Vagina (tissue), 2 donors: ENCODE data around the gene FBXO38. TPM values are rescaled to one million over a fixed set of nuclear protein-coding genes. Genes with fewer than 3 reads are reported as not detected.

Experiments
- DNase-seq, 2 donors: peaks; one replicate each; pipeline ENCODE4 v3.0.0-alpha.2; 2017; ENCODE audit errors: extremely low spot score in 2 of 2
- H3K27ac ChIP-seq: fragments of 200-600 bp; sonication (generic); one replicate; pipeline ENCODE4 v1.5.1; 2019
- H3K27me3 ChIP-seq: fragments of 200-600 bp; sonication (generic); one replicate; pipeline ENCODE4 v1.5.1; 2019
- H3K36me3 ChIP-seq, 2 donors: fragments of 200-600 bp; sonication (generic); one replicate each; pipeline ENCODE4 v1.5.1; 2017 to 2019
- H3K4me1 ChIP-seq: fragments of 200-600 bp; sonication (generic); one replicate; pipeline ENCODE4 v1.5.1; 2019
- H3K4me3 ChIP-seq, 2 donors: fragments of 200-600 bp; sonication (generic); 1 replicate in 1 of 2; 2 replicates in 1 of 2; pipeline ENCODE4 v1.5.1; 2016 to 2019
- H3K9me3 ChIP-seq: fragments of 200-600 bp; sonication (generic); one replicate; pipeline ENCODE4 v1.5.1; 2019
- CTCF ChIP-seq, 3 experiments: fragments of 450-650 bp in 2 of 3; fragments of 200-600 bp in 1 of 3; sonication (generic) in 1 of 3; IDR thresholded peaks; one replicate each; pipeline ENCODE4 v1.5.1; 2017 to 2019; ENCODE audit warnings: antibody characterized with exemption in 3 of 3, mild to moderate bottlenecking in 2 of 3, moderate library complexity in 2 of 3
- POLR2A ChIP-seq, 2 donors: fragments of 450-650 bp; IDR thresholded peaks; one replicate each; pipeline ENCODE4 v1.6.1; 2017; ENCODE audit warnings: antibody characterized with exemption in 2 of 2, mild to moderate bottlenecking in 2 of 2, moderate library complexity in 2 of 2
- POLR2AphosphoS5 ChIP-seq, 2 donors: sonication (generic); formaldehyde crosslinking; IDR thresholded peaks; one replicate each; pipeline ENCODE4 v1.9.0; 2017; ENCODE audit warnings: antibody characterized with exemption in 2 of 2, mild to moderate bottlenecking in 2 of 2, low read depth in 1 of 2; ENCODE audit not compliant: insufficient read depth in 1 of 2
- intact Hi-C: fragments of 100-400 bp; cut with DNase I; formaldehyde crosslinking; loops from one replicate; pipeline ENCODE4 v1.15.1; 2023
- total RNA-seq: library from RNA; depleted of rRNA; stranded (reverse); fragments of >200 nt; gene quantifications from one replicate; pipeline ENCODE4 v1.2.3, GENCODE V29; 2016

FBXO38 gene
- total RNA-seq, 1 donor from 2014 or later, result 40.3 TPM

GRCh38 chr5:148454576-148454975 lies 70.8 kb downstream of the FBXO38 start:
- H3K9me3 ChIP-seq, result no peaks in the 10 kb centered on the region
- no peak for TF ChIP-seq POLR2AphosphoS5 (IDR thresholded peaks at IDR 0.05; ENCODE audit: insufficient read depth in 1 of 2, low read depth in 1 of 2)
- TF ChIP-seq CTCF (IDR thresholded peaks at IDR 0.05), result no peak
- TF ChIP-seq POLR2A (IDR thresholded peaks at IDR 0.05), result no peak
- no peak for DNase-seq
- no peaks in the 10 kb centered on the region for H3K27me3 ChIP-seq
- intact Hi-C loops, result no loop called here
- H3K36me3 ChIP-seq, result no peaks in the 10 kb centered on the region
- H3K4me3 ChIP-seq, result no peak overlapping the region
- no peak overlapping the region for H3K27ac ChIP-seq
- H3K4me1 ChIP-seq, result no peaks in the 10 kb centered on the region

GRCh38 chr5:148455185-148455584 lies 71.4 kb downstream of the FBXO38 start:
- no peaks in the 10 kb centered on the region for H3K4me1 ChIP-seq
- no peaks in the 10 kb centered on the region for H3K9me3 ChIP-seq
- no peak for DNase-seq
- no peak overlapping the region for H3K4me3 ChIP-seq
- intact Hi-C loops, result no loop called here
- no peak overlapping the region for H3K27ac ChIP-seq
- no peaks in the 10 kb centered on the region for H3K36me3 ChIP-seq
- H3K27me3 ChIP-seq, result no peaks in the 10 kb centered on the region
- TF ChIP-seq CTCF (IDR thresholded peaks at IDR 0.05) (no peak), POLR2AphosphoS5 (IDR thresholded peaks at IDR 0.05; ENCODE audit: insufficient read depth in 1 of 2, low read depth in 1 of 2) (no peak), POLR2A (IDR thresholded peaks at IDR 0.05) (no peak)

- no peaks in the 10 kb centered on the region for H3K27me3 ChIP-seq
- H3K4me3 ChIP-seq, result no peak overlapping the region
- H3K27ac ChIP-seq, result no peak overlapping the region
- intact Hi-C loops, result no loop called here
- no peaks in the 10 kb centered on the region for H3K4me1 ChIP-seq
- no peaks in the 10 kb centered on the region for H3K36me3 ChIP-seq
- no peaks in the 10 kb centered on the region for H3K9me3 ChIP-seq
- no peak for TF ChIP-seq POLR2A (IDR thresholded peaks at IDR 0.05)
- DNase-seq, result no peak
Measured at GRCh38 chr5:148457183-148457620, 73.4 kb downstream of the FBXO38 start.

- intact Hi-C loops, result no loop called here
- Histone ChIP-seq H3K27ac (no peak overlapping the region), H3K4me1 (no peaks in the 10 kb centered on the region), H3K27me3 (no peaks in the 10 kb centered on the region), H3K36me3 (no peaks in the 10 kb centered on the region), H3K4me3 (no peak overlapping the region), H3K9me3 (no peaks in the 10 kb centered on the region)
- DNase-seq, result no peak
- no peak for TF ChIP-seq POLR2AphosphoS5 (IDR thresholded peaks at IDR 0.05; ENCODE audit: insufficient read depth in 1 of 2, low read depth in 1 of 2)
- TF ChIP-seq POLR2A (IDR thresholded peaks at IDR 0.05), result no peak
Measured at GRCh38 chr5:148458036-148458888, 74.5 kb downstream of the FBXO38 start.

GRCh38 chr5:148459669-148460068 lies 75.9 kb downstream of the FBXO38 start:
- intact Hi-C loops, result no loop called here

More at GRCh38 chr5:148459669-148460068, 75.9 kb downstream of the FBXO38 start:
- Histone ChIP-seq H3K36me3 (no peaks in the 10 kb centered on the region), H3K9me3 (no peaks in the 10 kb centered on the region), H3K4me1 (no peaks in the 10 kb centered on the region), H3K4me3 (no peak overlapping the region), H3K27ac (no peak overlapping the region), H3K27me3 (no peaks in the 10 kb centered on the region)
- TF ChIP-seq POLR2A (IDR thresholded peaks at IDR 0.05), result no peak
- TF ChIP-seq CTCF (IDR thresholded peaks at IDR 0.05), result no peak
- TF ChIP-seq POLR2AphosphoS5 (IDR thresholded peaks at IDR 0.05; ENCODE audit: insufficient read depth in 1 of 2, low read depth in 1 of 2), result no peak
- no peak for DNase-seq
